Measurements from ENCODE around the gene SYTL3. TPM values are rescaled to one million over a fixed set of nuclear protein-coding genes. Genes with fewer than 3 reads are reported as not detected.

SYTL3 gene
- total and polyA plus RNA-seq, 9 of the 15 experiments (the other 6 are each of a cell fraction or from before 2014, with no cell fraction given), result 0.04 to 0.46 (median 0.17) TPM; not detected in 1

DNA sequence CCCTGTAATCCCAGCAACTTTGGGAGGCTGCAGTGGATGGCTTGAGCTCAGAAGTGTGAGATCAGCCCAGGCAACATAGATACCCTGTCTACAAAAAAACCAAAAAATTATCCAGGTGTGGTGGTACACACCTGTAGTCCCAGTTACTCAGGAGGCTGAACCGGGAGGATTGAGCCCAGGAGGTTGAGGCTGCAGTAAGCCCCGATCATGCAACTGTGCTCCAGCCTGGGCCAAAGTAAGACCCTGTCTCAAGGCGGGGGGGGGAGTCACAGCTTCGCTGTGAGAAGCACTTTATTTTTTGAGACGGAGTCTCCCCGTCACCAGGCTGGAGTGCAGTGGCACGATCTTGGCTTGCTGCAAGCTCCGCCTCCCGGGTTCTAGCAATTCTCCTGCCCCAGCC, 115.1 kb downstream of the SYTL3 start (continued):
- TF ChIP-seq, protein P1, sequence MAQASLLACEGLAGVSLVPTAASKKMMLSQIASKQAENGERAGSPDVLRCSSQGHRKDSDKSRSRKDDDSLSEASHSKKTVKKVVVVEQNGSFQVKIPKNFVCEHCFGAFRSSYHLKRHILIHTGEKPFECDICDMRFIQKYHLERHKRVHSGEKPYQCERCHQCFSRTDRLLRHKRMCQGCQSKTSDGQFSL (CRISPR knock-in tag; IDR thresholded peaks at IDR 0.05), result 0 out of 2 replicates have a peak, but pooled peaks have one; percentile 61
- TF ChIP-seq, protein P1 (tag; IDR thresholded peaks at IDR 0.05), result no peak
- TF ChIP-seq EP300 (IDR thresholded peaks at IDR 0.05; ENCODE audit: low read length) (no peak), JUN (IDR thresholded peaks at IDR 0.05; ENCODE audit: borderline replicate concordance, low read depth, low read length) (no peak), JUN (CRISPR knock-in tag; IDR thresholded peaks at IDR 0.05; ENCODE audit: borderline replicate concordance) (no peak), RNF2 (IDR thresholded peaks at IDR 0.05) (no peak), ZNF668 (CRISPR knock-in tag; IDR thresholded peaks at IDR 0.05) (no peak), DNMT1 (IDR thresholded peaks at IDR 0.05) (no peak), TAL1 (IDR thresholded peaks at IDR 0.05) (no peak), POLR2AphosphoS2 (IDR thresholded peaks at IDR 0.05; ENCODE audit: low read length) (0 out of 2 replicates have a peak, but pooled peaks have one; percentile 60), IRF1 (CRISPR knock-in tag; IDR thresholded peaks at IDR 0.05; ENCODE audit: borderline replicate concordance) (no peak), ZNF224 (CRISPR knock-in tag; IDR thresholded peaks at IDR 0.05) (no peak), ZBTB40 (IDR thresholded peaks at IDR 0.05) (no peak), ZBTB40 (CRISPR knock-in tag; IDR thresholded peaks at IDR 0.05) (no peak), SIRT6 (IDR thresholded peaks at IDR 0.05; ENCODE audit: low read depth, low read length) (no peak), RCOR1 (IDR thresholded peaks at IDR 0.05; ENCODE audit: borderline replicate concordance in 1 of 2, low read depth in 2 of 2, low read length in 2 of 2) (no peak), POLR2AphosphoS5 (IDR thresholded peaks at IDR 0.05; ENCODE audit: control insufficient read depth, insufficient read depth, low read depth, low read length) (peak; percentile 5; the same call in 1 of the 2 replicates), RUNX1 (IDR thresholded peaks at IDR 0.05; ENCODE audit: low read depth) (0 out of 2 replicates have a peak, but pooled peaks have one; percentile 24), ILF3 (IDR thresholded peaks at IDR 0.05; ENCODE audit: borderline replicate concordance) (peak; percentile 46; the same call in 1 of the 2 replicates)

Measured in K562 (cell line).